Psoas muscle (tissue), 8 donors: ENCODE results near the gene KANSL1. TPM values are rescaled to one million over a fixed set of nuclear protein-coding genes. Genes with fewer than 3 reads are reported as not detected.
"Not testable (repeated sequence)": the region's sequence is repeated elsewhere in the genome, so short reads cannot be mapped to it uniquely, and the experiment has no call there.

ENCODE experiments used
- ATAC-seq, 4 donors: fragments of 200-7000 bp; cut with Tn5 transposase; one replicate each; pipeline ENCODE4 v1.9.1; 2020; ENCODE audit warnings: moderate library complexity in 3 of 4, mild to moderate bottlenecking in 2 of 4
- DNase-seq, 2 donors: peaks; one replicate each; pipeline ENCODE4 v3.0.0-alpha.2; 2020
- H3K27ac ChIP-seq: fragments of 200-600 bp; one replicate; pipeline ENCODE4 v1.8.0; 2022
- H3K27me3 ChIP-seq, 3 donors: fragments of 200-600 bp in 1 of 3; one replicate each; pipeline versions ENCODE4 v1.6.1 to v1.8.0; 2013 to 2022; ENCODE audit warnings: low read length in 2 of 3, mild to moderate bottlenecking in 2 of 3, moderate library complexity in 1 of 3; ENCODE audit not compliant: insufficient read depth in 3 of 3
- H3K36me3 ChIP-seq, 2 donors: fragments of 200-600 bp in 1 of 2; one replicate each; pipeline versions ENCODE4 v1.6.1 to v1.8.0; 2013 to 2022; ENCODE audit warnings: low read depth in 1 of 2, mild to moderate bottlenecking in 1 of 2, moderate library complexity in 1 of 2; ENCODE audit not compliant: insufficient read depth in 1 of 2
- H3K4me1 ChIP-seq: fragments of 200-600 bp; one replicate; pipeline ENCODE4 v1.8.0; 2022
- H3K4me3 ChIP-seq: fragments of 200-600 bp; one replicate; pipeline ENCODE4 v1.8.0; 2022; ENCODE audit warnings: mild to moderate bottlenecking
- H3K9me3 ChIP-seq: fragments of 200-600 bp; one replicate; pipeline ENCODE4 v1.8.0; 2022
- CTCF ChIP-seq: fragments of 200-600 bp; IDR thresholded peaks from one replicate; pipeline ENCODE4 v1.8.0; 2022; ENCODE audit warnings: antibody characterized with exemption
- WGBS, 3 donors: extraction: QIAGEN DNeasy Blood & Tissue Kit; methylation state at CpG; one replicate each; pipeline versions ENCODE4 v1.1.6 to v1.1.7; 2013; 5-methylcytosine and 5-hydroxymethylcytosine counted together
- intact Hi-C, 2 donors: fragments of 100-400 bp; cut with DNase I; formaldehyde crosslinking; loops; one replicate each; pipeline versions ENCODE4 v1.11.0 to v1.14.2; 2022
- long read RNA-seq, 2 donors: library from polyadenylated mRNA; unstranded; transcript quantifications; one replicate each; pipeline ENCODE4 v2.0.0, GENCODE V29; 2021
- polyA plus RNA-seq, 3 donors: library from polyadenylated mRNA; stranded (reverse); fragments of 200-250 nt; gene quantifications; one replicate each; pipeline ENCODE4 v1.2.3, GENCODE V29; 2013
- total RNA-seq, 4 donors: library from RNA; stranded (reverse); fragmentation: NEBNext Ultra II Directional in 2 of 4; extraction: Animal tissue kit (Norgen Biotek cat#: 25700) in 2 of 4; gene quantifications; one replicate each; pipeline versions ENCODE4 v1.2.1 to v1.2.4, GENCODE V29; 2021 to 2023
- donor health status: healthy with polysubstance abuse.
- donor health status: DM: no; HTN: no; CAD: no; lungs with moderate emphysema.
- donor health status: Bipolar disorder and iron deficiency.
- donor health status: healthy.
- donor health status: DM: yes; HTN: yes; CAD: no.
- donor health status: DM: no; HTN: no; CAD: no.
- donor health status: DM: no; HTN: no; CAD: no.
- donor health status: DM: yes; HTN: yes; CAD: no.

KANSL1 gene
- total RNA-seq, result 10 to 100 TPM; 25.8 to 37.5 (median 34.1) TPM
- 10 to 100 TPM in 1 of 3 donors, 1 to 10 TPM in 2; 6.9 to 15.3 (median 9.8) TPM for polyA plus RNA-seq
- long read RNA-seq, donor 1, partial matches to known transcripts, result 0 of 1 reads
- long read RNA-seq, donor 1, other reads (novel, unspliced or antisense), result 1 of 1 reads
- long read RNA-seq, donor 2, partial matches to known transcripts, result 9 of 15 reads
- long read RNA-seq, donor 2, other reads (novel, unspliced or antisense), result 6 of 15 reads

DNA sequence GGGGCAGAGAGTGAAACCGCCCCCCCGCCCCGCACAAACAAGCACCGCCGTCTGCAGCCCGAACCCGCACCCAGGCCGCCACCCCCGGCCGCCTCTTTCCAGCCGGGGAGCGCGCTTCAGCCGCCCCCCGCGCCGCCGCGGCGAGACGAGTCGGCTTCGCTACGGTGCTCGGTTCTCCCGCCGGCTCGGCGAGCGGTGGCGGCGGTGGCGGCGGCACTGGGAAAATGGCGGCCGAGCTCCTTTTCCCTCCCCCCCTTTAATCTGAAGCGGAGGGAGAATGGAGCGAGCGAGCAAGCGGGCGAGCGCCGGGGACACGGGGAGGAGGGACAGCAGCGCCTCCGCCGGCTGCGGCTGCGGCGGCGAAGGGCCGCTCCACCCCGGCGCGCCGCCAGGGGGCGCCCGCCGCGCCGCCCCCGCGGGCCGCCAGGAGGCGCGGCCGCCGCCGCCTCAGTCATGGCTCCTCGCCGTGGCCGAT is at the start of gene KANSL1:
KANSL1 (minus strand) TSS at position 279 of the 475 bp plus-strand sequence. CDS start 21,286 bp downstream, outside the sequence.
- WGBS, 3 donors, result 0% methylated on average over 20 to 69 of the region's 72 CpGs
- Histone ChIP-seq H3K27ac (peak within 1 kb of the TSS; percentile 98), H3K9me3 (no peaks in the 10 kb centered on the region), H3K4me3 (peak within 1 kb of the TSS; percentile 76), H3K4me1 (peaks cover 45% of the 10 kb centered on the region), H3K27me3 (no peaks in the 10 kb centered on the region), H3K36me3 (no peaks in the 10 kb centered on the region)
- DNase-seq (peak; percentile 91 to 97), ATAC-seq (peak; percentile 75 to 80 (median 76))
- intact Hi-C loops, result loop anchor here (2.0 to 5.0 kb wide), 2 partner anchors 148 to 151 kb away; no protein-coding TSS in a partner anchor
- TF ChIP-seq CTCF, result peak; percentile 78

- H3K27me3 ChIP-seq, H3K4me3 ChIP-seq, H3K9me3 ChIP-seq, H3K27ac ChIP-seq, DNase-seq, H3K4me1 ChIP-seq, intact Hi-C loops, H3K36me3 ChIP-seq, ATAC-seq: not testable (repeated sequence)
- WGBS, 3 donors, result 85 to 89% (median 88%) methylated on average over 7 to 8 of the region's 8 CpGs
Observed at GRCh38 chr17:46231359-46231758, 38.1 kb upstream of the KANSL1 start.

DNA sequence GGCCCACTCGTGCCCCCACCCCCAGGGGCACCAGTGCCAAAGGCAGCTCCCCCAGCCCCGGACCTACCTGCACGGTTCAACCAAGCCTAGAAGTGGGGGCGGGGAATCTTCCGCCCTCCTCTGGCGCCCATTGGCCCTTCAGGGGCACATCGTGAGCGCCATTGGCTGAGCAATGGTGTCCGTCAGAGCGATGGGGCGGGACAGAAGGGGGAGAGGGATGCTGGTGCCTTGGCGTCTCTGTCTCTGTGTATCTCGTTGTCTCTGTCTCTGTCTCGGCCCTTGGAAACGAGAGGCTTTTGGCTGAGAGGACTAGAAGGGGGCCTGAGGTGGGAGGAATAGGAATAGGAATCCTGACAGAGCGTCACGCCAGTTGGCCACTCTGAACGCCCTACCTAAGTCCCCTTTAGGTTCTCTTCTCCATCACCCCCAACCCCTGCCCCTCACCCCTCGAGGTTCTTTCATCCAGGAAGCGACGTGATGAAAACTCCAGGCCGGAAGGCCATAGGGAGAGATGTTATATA is 32.1 kb upstream of the KANSL1 start:
- H3K27me3 ChIP-seq, H3K4me1 ChIP-seq, H3K9me3 ChIP-seq, intact Hi-C loops, H3K27ac ChIP-seq, H3K36me3 ChIP-seq: not testable (repeated sequence)
- peak; percentile 96 for DNase-seq
- 0 to 1% (median 1%) methylated on average over 12 to 21 of the region's 22 CpGs for WGBS, 3 donors
- peak overlapping the region; percentile 65 for H3K4me3 ChIP-seq
- peak; percentile 100 for ATAC-seq

DNA sequence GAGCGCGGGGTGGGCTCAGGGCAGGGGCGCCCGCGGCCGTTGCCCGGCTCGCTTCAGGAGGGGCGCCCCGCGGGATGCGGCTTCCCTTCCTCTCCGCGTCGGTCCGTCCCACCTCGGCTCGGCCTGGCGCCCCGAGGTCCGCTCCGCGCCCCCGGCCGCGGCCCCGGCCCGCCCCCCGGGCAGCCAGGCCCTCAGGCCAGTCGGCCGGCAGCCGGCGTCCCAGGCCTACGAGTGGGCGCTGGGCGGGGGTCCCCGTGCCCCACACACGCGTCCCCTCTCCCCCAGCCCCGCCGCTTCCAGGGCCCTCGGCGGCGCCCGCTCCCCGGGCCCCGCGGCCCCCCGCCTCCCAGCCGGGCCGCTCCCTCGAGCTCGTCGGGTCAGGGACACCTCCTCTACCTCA is 31.6 kb upstream of the KANSL1 start:
- H3K27me3 ChIP-seq, H3K36me3 ChIP-seq, intact Hi-C loops, H3K4me1 ChIP-seq, H3K9me3 ChIP-seq, H3K27ac ChIP-seq: not testable (repeated sequence)
- peak overlapping the region; percentile 65 for H3K4me3 ChIP-seq
- ATAC-seq (peak; percentile 51 to 62 (median 55)), DNase-seq (peak in 1 of 2 donors; percentile 30)
- 1% methylated on average over 17 to 52 of the region's 54 CpGs for WGBS, 3 donors

DNA sequence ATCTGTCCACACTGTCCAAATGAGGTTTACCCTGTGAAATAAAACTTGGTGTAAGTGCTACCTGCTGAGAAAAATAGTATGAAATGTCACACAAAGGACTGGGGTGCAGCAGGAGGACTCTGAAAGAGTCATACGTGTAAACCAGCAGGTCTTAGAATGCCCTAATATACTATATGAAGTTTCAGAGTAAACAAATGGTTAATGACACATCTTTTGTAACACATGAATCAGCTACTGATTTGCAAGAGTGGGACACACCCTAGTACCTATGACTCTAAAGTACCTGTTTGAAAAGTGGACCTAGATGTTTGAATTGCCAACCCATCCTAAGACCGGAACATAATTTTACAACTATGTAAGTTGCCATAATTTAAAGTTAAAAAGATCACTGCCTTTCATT is 29.8 kb upstream of the KANSL1 start:
- H3K4me3 ChIP-seq, ATAC-seq, DNase-seq, intact Hi-C loops, H3K27me3 ChIP-seq, H3K36me3 ChIP-seq, H3K4me1 ChIP-seq, H3K9me3 ChIP-seq, H3K27ac ChIP-seq: not testable (repeated sequence)
- WGBS, 3 donors, result no CpG with 5 or more reads among the region's 2 CpGs

DNA sequence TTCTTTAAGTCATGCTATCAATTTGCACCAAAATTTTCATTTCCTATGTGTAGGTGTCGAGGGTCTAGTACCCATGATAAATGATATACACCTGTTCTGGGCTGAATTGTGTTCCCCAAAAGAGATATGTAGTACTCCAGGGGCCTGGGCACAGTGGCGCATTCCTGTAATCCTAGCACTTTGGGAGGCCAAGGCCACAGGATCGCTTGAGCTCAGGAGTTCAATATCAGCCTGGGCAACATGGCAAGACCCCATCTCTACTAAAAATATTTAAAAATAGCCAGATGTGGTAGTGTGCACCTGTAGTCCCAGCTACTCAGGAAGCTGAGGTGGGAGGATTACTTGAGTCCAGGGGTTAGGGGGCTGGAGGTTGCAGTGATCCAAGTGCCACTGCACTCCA is 23.5 kb upstream of the KANSL1 start:
- Histone ChIP-seq H3K4me1 (peaks cover 15% of the 10 kb centered on the region), H3K4me3 (no peak overlapping the region), H3K27me3 (no peaks in the 10 kb centered on the region), H3K36me3 (peaks cover 0 to 11% of the 10 kb centered on the region in 2 donors), H3K9me3 (no peaks in the 10 kb centered on the region), H3K27ac (no peak overlapping the region)
- DNase-seq (no peak), ATAC-seq (no peak)
- no peak for TF ChIP-seq CTCF
- intact Hi-C loops, result no loop called here
- 80 to 96% (median 90%) methylated on average over 3 of the region's 3 CpGs for WGBS, 3 donors
